PC-3 (cell line): ENCODE data around the gene MAP10. TPM values are rescaled to one million over a fixed set of nuclear protein-coding genes. Genes with fewer than 3 reads are reported as not detected.

Experiments
- total RNA-seq: library from RNA; depleted of rRNA; stranded (reverse); fragments of >200 nt; gene quantifications from 2 replicates; pipeline ENCODE4 v1.2.3, GENCODE V29; 2014; rRNA removed

Gene MAP10
- total RNA-seq, 1 experiment from 2014 or later, result not detected

Other genes with a start within 250 kb of the MAP10 start
- 8.9 and 9.8 TPM in 2 replicates for gene SIPA1L2, start 175.3 kb upstream of the MAP10 start, total RNA-seq
- 17.5 and 43.1 TPM in 2 replicates for gene NTPCR, start 145.2 kb downstream of the MAP10 start, total RNA-seq